WI38 (cell line): ENCODE data around the gene PIGR.

Experiments used
- H3K4me3 ChIP-seq: 2 replicates; pipeline ENCODE4 v1.5.1; 2011; ENCODE audit warnings: low read depth, mild to moderate bottlenecking, control low read depth, low read length
- TF ChIP-seq, protein P1 (sequence below): IDR thresholded peaks from 2 replicates; pipeline ENCODE4 v1.5.1; 2012; ENCODE audit warnings: low read depth, mild to moderate bottlenecking, control low read depth, low read length

The PIGR gene

DNA sequence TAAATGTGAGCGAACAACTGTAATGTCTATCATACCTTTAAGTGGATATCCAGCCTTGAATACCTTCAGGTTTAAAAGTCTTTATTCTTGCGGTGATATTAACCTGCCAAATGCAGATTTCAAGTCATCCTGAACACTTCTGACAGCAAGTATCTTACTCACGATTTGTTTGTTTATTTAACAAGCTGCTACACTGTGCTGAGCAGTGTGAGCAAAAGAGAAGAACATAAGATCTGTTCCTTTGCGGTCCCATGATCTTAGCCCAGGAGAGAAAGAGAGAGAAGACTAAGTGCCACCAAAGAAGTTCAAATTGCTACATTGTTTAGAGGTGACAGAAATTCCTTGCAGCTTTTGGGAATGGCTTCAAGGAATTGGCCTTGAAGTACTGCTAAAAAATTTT, 58.6 kb downstream of the PIGR start:
- H3K4me3 ChIP-seq: no peak overlapping the region
- TF ChIP-seq, protein P1, sequence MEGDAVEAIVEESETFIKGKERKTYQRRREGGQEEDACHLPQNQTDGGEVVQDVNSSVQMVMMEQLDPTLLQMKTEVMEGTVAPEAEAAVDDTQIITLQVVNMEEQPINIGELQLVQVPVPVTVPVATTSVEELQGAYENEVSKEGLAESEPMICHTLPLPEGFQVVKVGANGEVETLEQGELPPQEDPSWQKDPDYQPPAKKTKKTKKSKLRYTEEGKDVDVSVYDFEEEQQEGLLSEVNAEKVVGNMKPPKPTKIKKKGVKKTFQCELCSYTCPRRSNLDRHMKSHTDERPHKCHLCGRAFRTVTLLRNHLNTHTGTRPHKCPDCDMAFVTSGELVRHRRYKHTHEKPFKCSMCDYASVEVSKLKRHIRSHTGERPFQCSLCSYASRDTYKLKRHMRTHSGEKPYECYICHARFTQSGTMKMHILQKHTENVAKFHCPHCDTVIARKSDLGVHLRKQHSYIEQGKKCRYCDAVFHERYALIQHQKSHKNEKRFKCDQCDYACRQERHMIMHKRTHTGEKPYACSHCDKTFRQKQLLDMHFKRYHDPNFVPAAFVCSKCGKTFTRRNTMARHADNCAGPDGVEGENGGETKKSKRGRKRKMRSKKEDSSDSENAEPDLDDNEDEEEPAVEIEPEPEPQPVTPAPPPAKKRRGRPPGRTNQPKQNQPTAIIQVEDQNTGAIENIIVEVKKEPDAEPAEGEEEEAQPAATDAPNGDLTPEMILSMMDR: no peak

DNA sequence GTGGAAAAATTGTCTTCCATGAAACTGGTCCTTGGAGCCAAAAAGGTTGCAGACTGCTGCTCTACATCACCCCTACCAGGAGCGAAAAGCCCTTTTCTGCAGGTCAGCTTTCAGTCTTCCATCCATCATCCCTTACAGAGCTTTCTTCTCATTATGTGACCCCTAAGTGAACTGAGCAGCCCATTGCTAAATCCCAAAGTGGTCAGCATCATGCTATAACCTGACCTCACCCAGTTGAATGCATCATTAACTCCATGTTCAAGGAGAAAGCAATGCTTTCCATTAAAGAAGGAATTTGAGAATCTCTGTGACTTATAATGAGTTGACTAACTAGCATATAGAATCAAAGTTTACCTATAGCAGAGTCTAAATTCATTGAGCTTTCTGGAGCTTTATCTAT, 59.4 kb downstream of the PIGR start:
- no peak overlapping the region for H3K4me3 ChIP-seq
- TF ChIP-seq, protein P1: no peak

DNA sequence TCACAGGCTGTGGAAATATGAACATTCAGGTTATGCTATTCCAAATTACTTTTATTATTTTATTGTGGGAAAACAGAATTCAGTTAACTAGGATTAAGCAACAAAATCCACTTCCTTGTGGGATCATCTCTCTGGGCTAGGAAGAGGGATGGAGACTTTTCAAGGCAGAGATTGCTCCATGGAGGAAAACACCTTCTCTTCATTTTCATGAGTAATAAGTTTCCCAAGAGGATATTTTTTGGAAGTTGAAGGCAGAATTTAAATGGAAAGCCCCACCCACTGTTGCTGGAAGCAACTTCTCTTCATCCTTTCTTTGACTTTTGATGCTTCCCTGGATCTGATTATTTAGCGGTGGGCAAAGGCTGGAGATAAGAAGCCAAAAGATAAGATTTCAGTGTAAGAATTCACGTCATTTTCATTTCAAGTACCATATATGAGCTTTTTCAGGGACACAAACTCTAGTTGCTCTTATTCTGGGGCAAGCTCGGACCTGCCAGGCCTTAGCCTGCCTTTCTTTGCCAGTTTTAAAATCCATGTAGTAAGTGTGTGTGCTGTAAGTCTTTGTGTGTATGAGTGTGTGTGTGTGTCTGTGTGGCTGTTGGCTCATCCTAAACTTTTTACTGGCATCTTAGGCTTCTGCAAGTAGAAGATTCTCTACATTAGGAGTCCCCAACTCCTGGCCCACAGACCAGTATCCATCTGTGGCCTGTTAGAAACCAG, 60.8 kb downstream of the PIGR start:
- TF ChIP-seq, protein P1: no peak
- H3K4me3 ChIP-seq: no peak overlapping the region

DNA sequence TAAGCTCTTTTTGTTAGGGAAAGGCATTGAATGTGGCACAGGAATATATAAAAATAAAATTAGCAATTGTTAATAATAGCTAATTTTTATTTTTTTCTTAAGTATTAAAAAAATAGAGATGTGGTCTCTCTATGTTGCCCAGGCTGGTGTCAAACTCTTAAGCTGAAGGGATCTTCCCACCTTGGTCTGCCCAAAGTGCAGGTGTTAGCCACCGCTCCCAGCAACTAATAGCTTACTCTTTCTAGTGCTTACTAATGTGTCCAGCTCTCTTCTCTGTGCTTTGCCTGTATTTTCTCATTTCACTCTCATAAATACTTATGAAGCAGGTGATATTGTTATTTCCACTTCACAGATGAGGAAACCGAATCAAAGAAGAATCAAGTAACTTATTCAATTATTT, 62.4 kb downstream of the PIGR start:
- TF ChIP-seq, protein P1: no peak
- no peak overlapping the region for H3K4me3 ChIP-seq

DNA sequence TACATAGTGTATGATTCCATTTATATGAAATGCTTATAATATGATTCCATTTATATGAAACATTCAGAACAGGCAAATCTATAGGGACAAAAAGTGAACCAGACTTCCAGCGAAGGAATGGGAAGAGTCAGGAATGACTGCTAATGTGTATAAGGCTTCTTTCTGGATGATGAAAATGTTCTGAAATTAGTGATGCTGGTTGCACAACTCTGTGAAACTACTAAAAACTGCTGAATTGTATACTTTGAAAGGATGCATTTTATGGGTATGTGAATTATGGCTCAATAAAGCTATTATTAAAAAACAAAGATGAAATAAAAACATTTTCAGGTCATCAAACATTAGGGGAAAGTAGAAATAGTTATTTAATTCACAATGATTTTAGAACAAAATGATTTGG, 63.1 kb downstream of the PIGR start:
- no peak overlapping the region for H3K4me3 ChIP-seq
- TF ChIP-seq, protein P1: no peak

DNA sequence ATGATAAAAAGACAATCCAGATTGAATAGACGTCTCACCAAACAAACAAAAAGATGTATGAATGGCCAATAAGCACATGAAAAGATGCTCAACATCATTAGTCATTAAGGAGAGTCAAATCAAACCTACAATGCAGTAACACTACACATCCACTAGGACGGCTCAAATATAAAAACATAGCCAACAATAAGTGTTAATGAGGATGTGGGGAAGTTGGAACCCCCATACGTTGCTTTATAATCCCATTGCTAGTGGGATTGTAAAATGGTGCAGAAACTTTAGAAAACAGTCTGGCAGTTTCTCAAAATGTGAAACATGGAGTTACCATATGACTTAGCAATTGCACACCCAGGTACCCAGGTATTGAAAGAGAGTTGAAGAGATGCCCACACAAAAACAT, 63.7 kb downstream of the PIGR start:
- TF ChIP-seq, protein P1: no peak
- no peak overlapping the region for H3K4me3 ChIP-seq

DNA sequence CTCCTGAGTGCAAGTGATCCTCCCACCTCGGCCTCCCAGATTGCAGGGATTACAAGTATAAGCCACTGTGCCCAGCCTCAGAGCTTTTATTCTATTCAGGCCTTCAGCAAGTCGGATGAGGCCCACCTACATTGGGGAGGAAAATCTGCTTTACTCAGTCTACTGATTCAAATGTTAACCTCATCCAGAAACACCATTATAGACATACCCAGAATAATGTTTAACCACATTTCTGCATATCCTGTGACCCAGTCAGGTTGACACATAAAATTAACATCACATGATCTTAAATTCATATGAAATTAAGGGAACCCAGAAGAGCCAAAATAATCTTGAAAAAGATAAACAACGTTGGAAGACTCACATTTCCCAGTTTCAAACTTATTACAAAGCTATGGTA, 66.0 kb downstream of the PIGR start:
- TF ChIP-seq, protein P1: no peak
- no peak overlapping the region for H3K4me3 ChIP-seq
